DMS53 treated with DMSO at 0.1 percent for 48 hours (cell line): ENCODE data around the gene SPINK2.

Experiments used
- DNase-seq: peaks from one replicate; lab custom pipeline; 2025; ENCODE audit not compliant: unreplicated experiment; lab: John Stamatoyannopoulos, UW

The SPINK2 gene

GRCh38 chr4:56799824-56800756 is 21.4 kb downstream of the SPINK2 start:
- DNase-seq = peak; percentile 73

- DNase-seq = no peak
Measured at GRCh38 chr4:56799161-56799759, 22.2 kb downstream of the SPINK2 start.

GRCh38 chr4:56796211-56796610 is 25.3 kb downstream of the SPINK2 start:
- no peak for DNase-seq

GRCh38 chr4:56791316-56791715 is 30.2 kb downstream of the SPINK2 start:
- no peak for DNase-seq

- DNase-seq = no peak
Measured at GRCh38 chr4:56790691-56791091, 30.8 kb downstream of the SPINK2 start.

- no peak for DNase-seq
Measured at GRCh38 chr4:56788081-56788480, 33.4 kb downstream of the SPINK2 start.

- DNase-seq = no peak
Measured at GRCh38 chr4:56787380-56787779, 34.1 kb downstream of the SPINK2 start.

GRCh38 chr4:56786955-56787354 is 34.5 kb downstream of the SPINK2 start:
- DNase-seq = no peak

GRCh38 chr4:56783986-56784385 is 37.5 kb downstream of the SPINK2 start:
- DNase-seq = no peak

- no peak for DNase-seq
Measured at GRCh38 chr4:56782019-56782418, 39.5 kb downstream of the SPINK2 start.

- DNase-seq = no peak
Measured at GRCh38 chr4:56773346-56773745, 48.2 kb downstream of the SPINK2 start.

- DNase-seq = no peak
Measured at GRCh38 chr4:56772134-56772533, 49.4 kb downstream of the SPINK2 start.

GRCh38 chr4:56768763-56769162 is 52.7 kb downstream of the SPINK2 start:
- DNase-seq = no peak

GRCh38 chr4:56768316-56768715 is 53.2 kb downstream of the SPINK2 start:
- DNase-seq = no peak

GRCh38 chr4:56767567-56767966 is 53.9 kb downstream of the SPINK2 start:
- no peak for DNase-seq

- no peak for DNase-seq
Measured at GRCh38 chr4:56764775-56765174, 56.7 kb downstream of the SPINK2 start.

- DNase-seq = no peak
Measured at GRCh38 chr4:56764223-56764622, 57.3 kb downstream of the SPINK2 start.

GRCh38 chr4:56762484-56763250 is 58.8 kb downstream of the SPINK2 start:
- DNase-seq = no peak

- DNase-seq = no peak
Measured at GRCh38 chr4:56760183-56760582, 61.3 kb downstream of the SPINK2 start.
